SHP77 (cell line): Measurements from ENCODE around the gene ATP5MK.
"Not testable (repeated sequence)": the region's sequence is repeated elsewhere in the genome, so short reads cannot be mapped to it uniquely, and the experiment has no call there.

ENCODE experiments used
- DNase-seq, 2 experiments: peaks; one replicate each; lab custom pipeline; 2025; lab: John Stamatoyannopoulos, UW

Gene ATP5MK

GRCh38 chr10:103396789-103397087 lies 463 bp upstream of the ATP5MK start:
- no peak for DNase-seq

- DNase-seq = no peak
Observed at GRCh38 chr10:103395754-103396066, 565 bp downstream of the ATP5MK start.

GRCh38 chr10:103394180-103394579 lies 2.1 kb downstream of the ATP5MK start:
- DNase-seq = no peak

GRCh38 chr10:103382769-103383168 lies 13.5 kb downstream of the ATP5MK start:
- no peak for DNase-seq

GRCh38 chr10:103374263-103374662 lies 22.0 kb downstream of the ATP5MK start:
- no peak for DNase-seq

- no peak for DNase-seq
Observed at GRCh38 chr10:103373544-103373943, 22.7 kb downstream of the ATP5MK start.

GRCh38 chr10:103367782-103368518 lies 28.3 kb downstream of the ATP5MK start, which contains the start of gene TAF5:
TAF5 (plus strand) TSS chr10:103367976; CDS start chr10:103367990, 14 bp downstream.
- DNase-seq = peak; percentile 87 to 93

GRCh38 chr10:103367379-103367781 lies 28.9 kb downstream of the ATP5MK start:
- DNase-seq = no peak

GRCh38 chr10:103360791-103361190 lies 35.5 kb downstream of the ATP5MK start:
- not testable (repeated sequence) for DNase-seq

- not testable (repeated sequence) for DNase-seq
Observed at GRCh38 chr10:103359493-103359892, 36.8 kb downstream of the ATP5MK start.

- no peak for DNase-seq
Observed at GRCh38 chr10:103355906-103356599, 40.2 kb downstream of the ATP5MK start.

GRCh38 chr10:103354567-103354966 lies 41.7 kb downstream of the ATP5MK start:
- DNase-seq = not testable (repeated sequence)

- no peak for DNase-seq
Observed at GRCh38 chr10:103353281-103353680, 43.0 kb downstream of the ATP5MK start.

GRCh38 chr10:103350517-103351260 lies 45.6 kb downstream of the ATP5MK start, which contains the start of gene PCGF6:
PCGF6 (minus strand) TSS chr10:103351140; CDS start chr10:103351066, 74 bp downstream.
- peak; percentile 59 to 88 for DNase-seq

- no peak for DNase-seq
Observed at GRCh38 chr10:103350175-103350516, 46.1 kb downstream of the ATP5MK start.
